Measurements from ENCODE around the gene CHTF18.

DNA sequence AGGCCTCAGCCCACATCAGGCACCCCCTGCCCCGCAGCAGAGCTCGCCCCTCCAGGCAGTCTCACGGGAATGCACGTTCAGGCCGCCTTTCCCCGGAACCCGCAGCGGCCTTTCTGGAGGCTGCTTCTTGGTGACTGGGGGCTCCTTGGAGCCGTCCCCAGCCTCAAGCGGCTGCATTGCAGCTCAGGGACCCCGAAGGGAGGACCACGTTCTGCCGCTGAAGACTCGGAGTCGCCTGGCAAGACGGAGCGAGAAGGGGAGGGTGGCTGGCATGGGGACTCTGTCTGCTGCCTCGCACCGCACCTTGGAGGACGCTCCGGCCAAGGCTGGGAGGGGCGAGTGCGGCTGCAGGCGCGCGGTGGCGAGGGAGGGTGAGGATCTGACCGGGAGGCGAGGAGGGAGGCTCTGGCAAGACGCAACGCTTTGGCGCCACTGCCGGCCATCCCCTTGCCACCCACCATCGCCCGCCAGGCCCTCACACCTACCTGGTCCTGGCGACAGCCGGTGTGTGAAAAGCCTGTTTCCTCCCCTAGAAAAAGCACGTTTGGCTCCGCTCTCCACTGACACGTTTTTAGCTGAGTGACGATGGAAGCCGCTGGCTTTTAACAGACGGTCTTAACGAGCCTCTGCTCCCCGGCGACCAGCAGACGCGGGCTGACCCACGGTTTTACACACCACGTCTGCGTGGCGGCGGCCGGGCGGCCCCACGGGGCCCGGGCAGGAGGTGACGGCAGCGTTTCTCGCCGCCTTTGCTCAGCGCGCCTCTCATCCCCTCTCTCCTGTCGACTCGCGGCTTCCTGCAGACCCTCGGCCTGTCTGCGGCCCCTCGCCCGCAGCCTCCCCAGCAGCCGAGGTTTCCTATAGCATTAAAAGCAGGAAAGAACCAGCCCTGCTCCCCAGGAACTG lies 28.8 kb downstream of the CHTF18 start:
- TF ChIP-seq, protein P1, sequence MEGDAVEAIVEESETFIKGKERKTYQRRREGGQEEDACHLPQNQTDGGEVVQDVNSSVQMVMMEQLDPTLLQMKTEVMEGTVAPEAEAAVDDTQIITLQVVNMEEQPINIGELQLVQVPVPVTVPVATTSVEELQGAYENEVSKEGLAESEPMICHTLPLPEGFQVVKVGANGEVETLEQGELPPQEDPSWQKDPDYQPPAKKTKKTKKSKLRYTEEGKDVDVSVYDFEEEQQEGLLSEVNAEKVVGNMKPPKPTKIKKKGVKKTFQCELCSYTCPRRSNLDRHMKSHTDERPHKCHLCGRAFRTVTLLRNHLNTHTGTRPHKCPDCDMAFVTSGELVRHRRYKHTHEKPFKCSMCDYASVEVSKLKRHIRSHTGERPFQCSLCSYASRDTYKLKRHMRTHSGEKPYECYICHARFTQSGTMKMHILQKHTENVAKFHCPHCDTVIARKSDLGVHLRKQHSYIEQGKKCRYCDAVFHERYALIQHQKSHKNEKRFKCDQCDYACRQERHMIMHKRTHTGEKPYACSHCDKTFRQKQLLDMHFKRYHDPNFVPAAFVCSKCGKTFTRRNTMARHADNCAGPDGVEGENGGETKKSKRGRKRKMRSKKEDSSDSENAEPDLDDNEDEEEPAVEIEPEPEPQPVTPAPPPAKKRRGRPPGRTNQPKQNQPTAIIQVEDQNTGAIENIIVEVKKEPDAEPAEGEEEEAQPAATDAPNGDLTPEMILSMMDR (IDR thresholded peaks at IDR 0.05 in 8 of 11, conservative IDR thresholded peaks at IDR 0.05 in 3 of 11) = no peak
- TF ChIP-seq POLR2A (IDR thresholded peaks at IDR 0.05) = no peak
